NCI-H2227 (cell line): ENCODE measurements around the gene MAD2L2.

Source experiments
- DNase-seq: peaks from one replicate; lab custom pipeline; 2025; ENCODE audit not compliant: unreplicated experiment; lab: John Stamatoyannopoulos, UW

MAD2L2 gene

GRCh38 chr1:11705596-11705995 lies 24.6 kb upstream of the MAD2L2 start:
- DNase-seq, result peak; percentile 56

GRCh38 chr1:11704691-11705475 lies 23.9 kb upstream of the MAD2L2 start:
- DNase-seq, result no peak

- no peak for DNase-seq
These were observed 23.2 kb upstream of the MAD2L2 start for GRCh38 chr1:11704194-11704529.

- no peak for DNase-seq
These were observed 22.6 kb upstream of the MAD2L2 start for GRCh38 chr1:11703357-11704193.

GRCh38 chr1:11701981-11702803 lies 21.2 kb upstream of the MAD2L2 start:
- no peak for DNase-seq

GRCh38 chr1:11701551-11701961 lies 20.6 kb upstream of the MAD2L2 start:
- peak; percentile 19 for DNase-seq

GRCh38 chr1:11700601-11701467 lies 19.9 kb upstream of the MAD2L2 start:
- DNase-seq, result no peak

GRCh38 chr1:11697893-11698210 lies 16.9 kb upstream of the MAD2L2 start:
- DNase-seq, result no peak

- DNase-seq, result no peak
These were observed 16.4 kb upstream of the MAD2L2 start for GRCh38 chr1:11697188-11697892.

- no peak for DNase-seq
These were observed 14.9 kb upstream of the MAD2L2 start for GRCh38 chr1:11695861-11696260.

GRCh38 chr1:11693917-11694316 lies 13.0 kb upstream of the MAD2L2 start:
- DNase-seq, result no peak

GRCh38 chr1:11693024-11693590 lies 12.2 kb upstream of the MAD2L2 start:
- DNase-seq, result no peak

- no peak for DNase-seq
These were observed 11.2 kb upstream of the MAD2L2 start for GRCh38 chr1:11691928-11692711.

- DNase-seq, result peak; percentile 74
These were observed 10.5 kb upstream of the MAD2L2 start, which contains the start of gene DRAXIN for GRCh38 chr1:11691302-11691914. DRAXIN (plus strand) TSS chr1:11691710; CDS start chr1:11706259, 14,549 bp downstream.

GRCh38 chr1:11690397-11691301 lies 9.7 kb upstream of the MAD2L2 start:
- DNase-seq, result peak; percentile 76

- DNase-seq, result no peak
These were observed 7.6 kb upstream of the MAD2L2 start for GRCh38 chr1:11688506-11688905.

GRCh38 chr1:11685210-11685752 lies 4.3 kb upstream of the MAD2L2 start:
- DNase-seq, result no peak
